ENCODE measurements around the gene MFNG. TPM values are rescaled to one million over a fixed set of nuclear protein-coding genes. Genes with fewer than 3 reads are reported as not detected.

The MFNG gene
- total and polyA plus RNA-seq, 2 donors (not counting 1 experiment from before 2014, with no cell fraction given) = 95.9 to 125 TPM

DNA sequence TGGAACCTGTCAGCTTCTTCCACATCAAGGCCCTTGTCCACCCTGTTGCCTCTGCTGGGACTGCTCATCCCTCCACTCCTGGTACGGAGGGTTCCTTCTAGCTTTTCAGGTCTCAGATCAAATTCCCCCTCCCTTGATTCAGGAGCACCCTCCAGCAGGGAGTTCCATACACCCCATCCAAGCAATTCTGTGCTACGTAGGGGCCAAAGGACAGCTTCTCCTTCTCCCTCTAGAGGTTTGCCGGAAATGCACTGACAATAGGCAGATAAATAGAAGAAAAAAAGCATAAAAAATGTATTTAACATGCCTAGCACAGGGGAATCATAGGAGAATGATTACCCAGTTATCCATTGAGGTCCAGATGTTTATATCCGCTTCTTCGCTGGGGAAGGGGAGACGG, 36.3 kb upstream of the MFNG start:
- intact Hi-C loops (cut with micrococcal nuclease) = no loop called here

DNA sequence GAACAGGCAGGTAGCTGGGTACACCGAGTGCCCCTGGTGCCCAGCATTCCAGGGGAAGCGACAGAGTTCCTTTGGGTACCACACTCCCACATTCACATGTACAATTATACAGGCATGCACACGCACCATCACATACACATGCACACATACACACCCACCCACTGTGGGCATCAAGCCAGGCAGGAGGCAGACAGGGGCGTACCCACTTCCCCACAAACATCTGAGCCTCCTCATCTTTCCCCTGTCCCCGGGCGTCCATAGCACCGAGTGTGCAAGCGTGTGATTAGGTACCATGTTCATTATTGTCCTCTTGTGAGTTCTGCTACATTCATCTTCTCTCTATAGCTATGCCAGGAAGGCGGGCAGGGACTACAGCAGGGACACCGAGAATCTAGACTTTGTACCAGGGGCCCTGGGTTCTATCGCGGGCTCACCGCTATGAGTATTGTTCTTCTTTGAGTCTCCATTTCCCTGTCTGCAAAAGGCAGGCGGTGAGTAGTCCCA, 35.1 kb upstream of the MFNG start:
- no peaks in the 10 kb centered on the region for H4K20me1 ChIP-seq (ENCODE audit: control insufficient read depth, insufficient read depth, low read length, poor library complexity, severe bottlenecking)
- ATAC-seq (ENCODE audit: low read depth) = no peak
- H3K9ac ChIP-seq (ENCODE audit: low read length) = no peak overlapping the region
- no peak overlapping the region for H2AFZ ChIP-seq (ENCODE audit: insufficient read depth, low read depth, low read length, poor library complexity, severe bottlenecking)
- H3K36me3 ChIP-seq (replicated peaks in 1 of 2; ENCODE audit: control extremely low read depth in 1 of 2, control insufficient read depth in 1 of 2, extremely low read depth in 1 of 2, insufficient read depth in 2 of 2, low read length in 1 of 2) = no peaks in the 10 kb centered on the region
- H3K27me3 ChIP-seq (replicated peaks in 1 of 4; ENCODE audit: control extremely low read depth in 1 of 4, control insufficient read depth in 3 of 4, insufficient read depth in 4 of 4, low read length in 3 of 4) = peaks cover 0 to 49% (median 13%) of the 10 kb centered on the region in 4 experiments
- WGBS (ENCODE audit: insufficient coverage) = 64% methylated on average over 12 of the region's 14 CpGs
- no peak overlapping the region for H3K4me3 ChIP-seq (ENCODE audit: control extremely low read depth in 1 of 5, extremely low read depth in 1 of 5, insufficient read depth in 1 of 5, low read depth in 2 of 5, low read length in 4 of 5)
- DNase-seq = no peak
- peaks cover 56% of the 10 kb centered on the region for H3K27me3 Mint-ChIP-seq
- ChIA-PET POLR2A (no interaction called here), CTCF (interaction anchor here (1.4 kb wide), 1 partner anchor 205 kb away, joined by 3 read pairs; no protein-coding TSS in a partner anchor)
- peaks cover 6% of the 10 kb centered on the region for H3K4me1 Mint-ChIP-seq
- intact Hi-C loops (cut with micrococcal nuclease) = no loop called here
- no peak overlapping the region for H3K27ac Mint-ChIP-seq
- no peaks in the 10 kb centered on the region for H3K9me3 ChIP-seq (ENCODE audit: control extremely low read depth in 1 of 3, control insufficient read depth in 2 of 3, insufficient read depth in 1 of 3, low read length in 2 of 3)
- no peak overlapping the region for H3K4me2 ChIP-seq (replicated peaks; ENCODE audit: low read depth, low read length, poor library complexity, severe bottlenecking)
- H3K4me3 Mint-ChIP-seq = peak overlapping the region; percentile 65
- TF ChIP-seq, protein P1, sequence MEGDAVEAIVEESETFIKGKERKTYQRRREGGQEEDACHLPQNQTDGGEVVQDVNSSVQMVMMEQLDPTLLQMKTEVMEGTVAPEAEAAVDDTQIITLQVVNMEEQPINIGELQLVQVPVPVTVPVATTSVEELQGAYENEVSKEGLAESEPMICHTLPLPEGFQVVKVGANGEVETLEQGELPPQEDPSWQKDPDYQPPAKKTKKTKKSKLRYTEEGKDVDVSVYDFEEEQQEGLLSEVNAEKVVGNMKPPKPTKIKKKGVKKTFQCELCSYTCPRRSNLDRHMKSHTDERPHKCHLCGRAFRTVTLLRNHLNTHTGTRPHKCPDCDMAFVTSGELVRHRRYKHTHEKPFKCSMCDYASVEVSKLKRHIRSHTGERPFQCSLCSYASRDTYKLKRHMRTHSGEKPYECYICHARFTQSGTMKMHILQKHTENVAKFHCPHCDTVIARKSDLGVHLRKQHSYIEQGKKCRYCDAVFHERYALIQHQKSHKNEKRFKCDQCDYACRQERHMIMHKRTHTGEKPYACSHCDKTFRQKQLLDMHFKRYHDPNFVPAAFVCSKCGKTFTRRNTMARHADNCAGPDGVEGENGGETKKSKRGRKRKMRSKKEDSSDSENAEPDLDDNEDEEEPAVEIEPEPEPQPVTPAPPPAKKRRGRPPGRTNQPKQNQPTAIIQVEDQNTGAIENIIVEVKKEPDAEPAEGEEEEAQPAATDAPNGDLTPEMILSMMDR (IDR thresholded peaks at IDR 0.05) = no peak
- TF ChIP-seq EZH2 (IDR thresholded peaks at IDR 0.05; ENCODE audit: borderline replicate concordance, insufficient read depth, low read depth, low read length, poor library complexity, severe bottlenecking) = no peak
- H3K4me1 ChIP-seq (ENCODE audit: control insufficient read depth in 2 of 2, insufficient read depth in 2 of 2, low read length in 2 of 2) = peaks cover 5 to 10% of the 10 kb centered on the region in 2 donors
- no peaks in the 10 kb centered on the region for H3K79me2 ChIP-seq (ENCODE audit: control insufficient read depth, insufficient read depth, low read length)
- no peaks in the 10 kb centered on the region for H3K9me3 Mint-ChIP-seq (ENCODE audit: insufficient read depth)
- no peak overlapping the region for H3K27ac ChIP-seq (ENCODE audit: low read length in 2 of 2)

More for the DNA sequence above, 36.3 kb upstream of the MFNG start:
- no peak overlapping the region for H3K27ac ChIP-seq (ENCODE audit: low read length in 2 of 2)
- H3K4me1 ChIP-seq (ENCODE audit: control insufficient read depth in 2 of 2, insufficient read depth in 2 of 2, low read length in 2 of 2) = peaks cover 5 to 10% of the 10 kb centered on the region in 2 donors
- peaks cover 0 to 45% (median 13%) of the 10 kb centered on the region in 4 experiments for H3K27me3 ChIP-seq (replicated peaks in 1 of 4; ENCODE audit: control extremely low read depth in 1 of 4, control insufficient read depth in 3 of 4, insufficient read depth in 4 of 4, low read length in 3 of 4)
- H3K27me3 Mint-ChIP-seq = peaks cover 50% of the 10 kb centered on the region
- no peak overlapping the region for H3K4me3 Mint-ChIP-seq
- POLR2A ChIA-PET = interaction anchor here (0.6 kb wide), 1 partner anchor 746 kb away, joined by 3 read pairs; the partner anchor contains the start of gene IFT27
- no peaks in the 10 kb centered on the region for H3K79me2 ChIP-seq (ENCODE audit: control insufficient read depth, insufficient read depth, low read length)
- H3K9me3 ChIP-seq (ENCODE audit: control extremely low read depth in 1 of 3, control insufficient read depth in 2 of 3, insufficient read depth in 1 of 3, low read length in 2 of 3) = no peaks in the 10 kb centered on the region
- no peaks in the 10 kb centered on the region for H3K36me3 ChIP-seq (replicated peaks in 1 of 2; ENCODE audit: control extremely low read depth in 1 of 2, control insufficient read depth in 1 of 2, extremely low read depth in 1 of 2, insufficient read depth in 2 of 2, low read length in 1 of 2)
- no peak overlapping the region for H3K4me2 ChIP-seq (replicated peaks; ENCODE audit: low read depth, low read length, poor library complexity, severe bottlenecking)
- CTCF ChIA-PET = interaction anchor here (0.6 kb wide), 1 partner anchor 10 kb away, joined by 3 read pairs; no protein-coding TSS in a partner anchor
- no peak overlapping the region for H3K4me3 ChIP-seq (ENCODE audit: control extremely low read depth in 1 of 5, extremely low read depth in 1 of 5, insufficient read depth in 1 of 5, low read depth in 2 of 5, low read length in 4 of 5)
- H3K9ac ChIP-seq (ENCODE audit: low read length) = no peak overlapping the region
- no peak for DNase-seq
- H3K9me3 Mint-ChIP-seq (ENCODE audit: insufficient read depth) = no peaks in the 10 kb centered on the region
- ATAC-seq (ENCODE audit: low read depth) = no peak
- no peaks in the 10 kb centered on the region for H4K20me1 ChIP-seq (ENCODE audit: control insufficient read depth, insufficient read depth, low read length, poor library complexity, severe bottlenecking)
- WGBS (ENCODE audit: insufficient coverage) = 100% methylated on average over 3 of the region's 6 CpGs
- H3K4me1 Mint-ChIP-seq = peaks cover 6% of the 10 kb centered on the region
- H2AFZ ChIP-seq (ENCODE audit: insufficient read depth, low read depth, low read length, poor library complexity, severe bottlenecking) = no peak overlapping the region
- TF ChIP-seq, protein P1 (IDR thresholded peaks at IDR 0.05) = no peak
- no peak for TF ChIP-seq EZH2 (IDR thresholded peaks at IDR 0.05; ENCODE audit: borderline replicate concordance, insufficient read depth, low read depth, low read length, poor library complexity, severe bottlenecking)
- no peak overlapping the region for H3K27ac Mint-ChIP-seq

Data from B cell (primary cell).